A549 treated with AZD2906 at 1 μM for 4 hours (cell line): ENCODE measurements around the gene CRY1. TPM values are rescaled to one million over a fixed set of nuclear protein-coding genes. Genes with fewer than 3 reads are reported as not detected.

Experiments used
- total RNA-seq: library from RNA; stranded (reverse); fragments of 200-300 nt; extraction: Qiagen RNA extraction; gene quantifications from 5 replicates; pipeline ENCODE4 v1.2.3, GENCODE V29; 2022

CRY1 gene
- 20.6 to 28.1 TPM (median 22.8 TPM) in 5 replicates for total RNA-seq

GRCh38 chr12:107093417-107094182, at the start of gene CRY1:
CRY1 (minus strand) TSS chr12:107093549; CDS start chr12:107092961, 588 bp downstream.

GRCh38 chr12:106986625-106987389, 106.5 kb downstream of the CRY1 start, which contains the start of gene MTERF2:
MTERF2 (minus strand) TSS chr12:106987146; CDS start chr12:106978714, 8,432 bp downstream.

GRCh38 chr12:106955377-106956047, 137.8 kb downstream of the CRY1 start, which contains the start of gene TMEM263:
TMEM263 (plus strand) TSS chr12:106955907; CDS start chr12:106967117, 11,210 bp downstream.

Other genes with a start within 250 kb of the CRY1 start
- 24.4 to 31.9 TPM (median 30.2 TPM) in 5 replicates for gene TMEM263, start 137.6 kb downstream of the CRY1 start, total RNA-seq
- 3.4 to 4.7 TPM (median 4.3 TPM) in 5 replicates for gene MTERF2, start 106.4 kb downstream of the CRY1 start, total RNA-seq